Glutamatergic neuron (in vitro differentiated cells): Measurements from ENCODE around the gene UBAC2. TPM values are rescaled to one million over a fixed set of nuclear protein-coding genes. Genes with fewer than 3 reads are reported as not detected.

ENCODE experiments used
- DNase-seq: peaks from one replicate; pipeline ENCODE4 v3.0.0; 2022
- H3K27ac Mint-ChIP-seq: one replicate; pipeline ENCODE4 v1.8.0; 2020; ENCODE audit warnings: mild to moderate bottlenecking, mixed read lengths, inconsistent platforms; ENCODE audit not compliant: unreplicated experiment
- H3K27me3 Mint-ChIP-seq: one replicate; pipeline ENCODE4 v1.8.0; 2020; ENCODE audit warnings: mild to moderate bottlenecking, moderate library complexity, mixed read lengths, inconsistent platforms; ENCODE audit not compliant: unreplicated experiment
- H3K36me3 Mint-ChIP-seq: one replicate; pipeline ENCODE4 v1.8.0; 2020; ENCODE audit warnings: mild to moderate bottlenecking, mixed read lengths, inconsistent platforms; ENCODE audit not compliant: unreplicated experiment
- H3K4me1 Mint-ChIP-seq: one replicate; pipeline ENCODE4 v1.8.0; 2020; ENCODE audit warnings: mild to moderate bottlenecking, low read depth, mixed read lengths, inconsistent platforms; ENCODE audit not compliant: unreplicated experiment
- H3K4me3 Mint-ChIP-seq: one replicate; pipeline ENCODE4 v1.8.0; 2020; ENCODE audit warnings: mild to moderate bottlenecking, mixed read lengths, inconsistent platforms; ENCODE audit not compliant: unreplicated experiment
- H3K9me3 Mint-ChIP-seq: one replicate; pipeline ENCODE4 v1.8.0; 2020; ENCODE audit warnings: mild to moderate bottlenecking, moderate library complexity, mixed read lengths, inconsistent platforms; ENCODE audit not compliant: unreplicated experiment
- CTCF ChIP-seq: fragments of 200-600 bp; sonication (generic); IDR thresholded peaks from one replicate; pipeline ENCODE4 v1.5.0; 2021; ENCODE audit not compliant: partially characterized antibody, unreplicated experiment
- total RNA-seq: library from RNA; stranded (reverse); fragmentation: NEBNext Ultra II Directional; extraction: Animal tissue kit (Norgen Biotek cat#: 25700); gene quantifications from one replicate; pipeline ENCODE4 v1.2.1, GENCODE V29; 2021; ENCODE audit not compliant: unreplicated experiment

Gene UBAC2
- total RNA-seq, 1 donor from 2014 or later, result 33.3 TPM

- TF ChIP-seq CTCF, result no peak
- peaks cover 9% of the 10 kb centered on the region for H3K4me1 Mint-ChIP-seq
- H3K27ac Mint-ChIP-seq, result peak overlapping the region; percentile 60
- peaks cover 4% of the 10 kb centered on the region for H3K36me3 Mint-ChIP-seq
- no peak for DNase-seq
- H3K4me3 Mint-ChIP-seq, result no peak overlapping the region
- H3K9me3 Mint-ChIP-seq, result peaks cover 5% of the 10 kb centered on the region
- H3K27me3 Mint-ChIP-seq, result peaks cover 4% of the 10 kb centered on the region
Measured at GRCh38 chr13:99355267-99356011, 154.8 kb downstream of the UBAC2 start.

- H3K4me1 Mint-ChIP-seq, result peaks cover 9% of the 10 kb centered on the region
- peaks cover 4% of the 10 kb centered on the region for H3K36me3 Mint-ChIP-seq
- H3K4me3 Mint-ChIP-seq, result no peak overlapping the region
- no peak for TF ChIP-seq CTCF
- no peak for DNase-seq
- H3K27me3 Mint-ChIP-seq, result peaks cover 4% of the 10 kb centered on the region
- H3K27ac Mint-ChIP-seq, result peak overlapping the region; percentile 60
- H3K9me3 Mint-ChIP-seq, result peaks cover 3% of the 10 kb centered on the region
Measured at GRCh38 chr13:99356012-99356261, 155.3 kb downstream of the UBAC2 start.

- no peak for TF ChIP-seq CTCF
- Mint-ChIP-seq H3K4me3 (no peak overlapping the region), H3K27me3 (peaks cover 4% of the 10 kb centered on the region), H3K4me1 (peaks cover 9% of the 10 kb centered on the region), H3K27ac (peak overlapping the region; percentile 64), H3K36me3 (peaks cover 4% of the 10 kb centered on the region), H3K9me3 (peaks cover 3% of the 10 kb centered on the region)
- no peak for DNase-seq
Measured at GRCh38 chr13:99356262-99357091, 155.8 kb downstream of the UBAC2 start.

GRCh38 chr13:99357131-99357596 lies 156.5 kb downstream of the UBAC2 start:
- no peak overlapping the region for H3K4me3 Mint-ChIP-seq
- H3K36me3 Mint-ChIP-seq, result peaks cover 4% of the 10 kb centered on the region
- H3K27ac Mint-ChIP-seq, result no peak overlapping the region
- H3K27me3 Mint-ChIP-seq, result peaks cover 5% of the 10 kb centered on the region
- DNase-seq, result no peak
- H3K9me3 Mint-ChIP-seq, result peaks cover 3% of the 10 kb centered on the region
- peaks cover 9% of the 10 kb centered on the region for H3K4me1 Mint-ChIP-seq
- no peak for TF ChIP-seq CTCF

GRCh38 chr13:99357941-99358340 lies 157.3 kb downstream of the UBAC2 start:
- no peak for TF ChIP-seq CTCF
- H3K4me1 Mint-ChIP-seq, result peaks cover 9% of the 10 kb centered on the region
- peaks cover 3% of the 10 kb centered on the region for H3K9me3 Mint-ChIP-seq
- peaks cover 5% of the 10 kb centered on the region for H3K27me3 Mint-ChIP-seq
- no peak overlapping the region for H3K4me3 Mint-ChIP-seq
- H3K36me3 Mint-ChIP-seq, result peaks cover 4% of the 10 kb centered on the region
- no peak overlapping the region for H3K27ac Mint-ChIP-seq
- no peak for DNase-seq
